Measurements from ENCODE around the gene FABP7.

DNA sequence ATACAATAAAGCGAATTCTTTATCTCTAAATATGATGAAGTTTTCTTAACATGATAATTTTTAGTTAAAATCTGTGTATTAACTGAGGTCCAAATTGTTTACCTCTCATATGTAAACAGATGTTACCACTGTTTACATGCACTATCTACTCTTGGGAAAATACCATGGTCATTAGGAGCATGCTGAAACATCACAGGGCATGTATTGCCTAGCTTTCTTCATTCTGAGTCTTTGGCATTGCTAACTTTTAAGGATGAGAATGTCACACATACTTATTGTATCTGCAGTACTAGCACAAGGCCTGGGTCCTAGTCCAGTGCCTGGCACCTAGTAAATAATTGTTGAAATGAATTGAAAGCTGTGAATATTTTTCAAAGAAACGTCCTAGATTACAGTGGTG, 30.2 kb downstream of the FABP7 start:
- TF ChIP-seq, protein P1, sequence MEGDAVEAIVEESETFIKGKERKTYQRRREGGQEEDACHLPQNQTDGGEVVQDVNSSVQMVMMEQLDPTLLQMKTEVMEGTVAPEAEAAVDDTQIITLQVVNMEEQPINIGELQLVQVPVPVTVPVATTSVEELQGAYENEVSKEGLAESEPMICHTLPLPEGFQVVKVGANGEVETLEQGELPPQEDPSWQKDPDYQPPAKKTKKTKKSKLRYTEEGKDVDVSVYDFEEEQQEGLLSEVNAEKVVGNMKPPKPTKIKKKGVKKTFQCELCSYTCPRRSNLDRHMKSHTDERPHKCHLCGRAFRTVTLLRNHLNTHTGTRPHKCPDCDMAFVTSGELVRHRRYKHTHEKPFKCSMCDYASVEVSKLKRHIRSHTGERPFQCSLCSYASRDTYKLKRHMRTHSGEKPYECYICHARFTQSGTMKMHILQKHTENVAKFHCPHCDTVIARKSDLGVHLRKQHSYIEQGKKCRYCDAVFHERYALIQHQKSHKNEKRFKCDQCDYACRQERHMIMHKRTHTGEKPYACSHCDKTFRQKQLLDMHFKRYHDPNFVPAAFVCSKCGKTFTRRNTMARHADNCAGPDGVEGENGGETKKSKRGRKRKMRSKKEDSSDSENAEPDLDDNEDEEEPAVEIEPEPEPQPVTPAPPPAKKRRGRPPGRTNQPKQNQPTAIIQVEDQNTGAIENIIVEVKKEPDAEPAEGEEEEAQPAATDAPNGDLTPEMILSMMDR (conservative IDR thresholded peaks at IDR 0.05 in 1 of 2, IDR thresholded peaks at IDR 0.05 in 1 of 2; ENCODE audit: low read depth in 1 of 2, low read length in 2 of 2): no peak
- no peak for TF ChIP-seq EZH2 (IDR thresholded peaks at IDR 0.05; ENCODE audit: low read length, missing control alignments)

Data from fibroblast of lung (primary cell).